ENCODE results near the gene OTUD7B.
"Not testable (repeated sequence)": the region's sequence is repeated elsewhere in the genome, so short reads cannot be mapped to it uniquely, and the experiment has no call there.

OTUD7B gene

GRCh38 chr1:149942885-149943284 is 67.6 kb downstream of the OTUD7B start:
- no peak for DNase-seq

- DNase-seq: no peak
Measured at GRCh38 chr1:149942207-149942606, 68.3 kb downstream of the OTUD7B start.

GRCh38 chr1:149940427-149940826 is 70.1 kb downstream of the OTUD7B start:
- no peak for DNase-seq

- DNase-seq: not testable (repeated sequence)
Measured at GRCh38 chr1:149938668-149939003, 71.9 kb downstream of the OTUD7B start.

- no peak for DNase-seq
Measured at GRCh38 chr1:149937759-149938158, 72.8 kb downstream of the OTUD7B start.

GRCh38 chr1:149936992-149937705 is 73.4 kb downstream of the OTUD7B start:
- no peak for DNase-seq

- DNase-seq: no peak
Measured at GRCh38 chr1:149936170-149936991, 74.1 kb downstream of the OTUD7B start, which contains the start of gene MTMR11. MTMR11 (minus strand) TSS chr1:149936879; CDS start chr1:149936647, 232 bp downstream.

- DNase-seq: no peak
Measured at GRCh38 chr1:149934356-149934755, 76.2 kb downstream of the OTUD7B start.

GRCh38 chr1:149933208-149933607 is 77.3 kb downstream of the OTUD7B start:
- DNase-seq: no peak

- no peak for DNase-seq
Measured at GRCh38 chr1:149932474-149932873, 78.1 kb downstream of the OTUD7B start.

- no peak for DNase-seq
Measured at GRCh38 chr1:149931212-149931790, 79.2 kb downstream of the OTUD7B start.

GRCh38 chr1:149929856-149930255 is 80.7 kb downstream of the OTUD7B start:
- DNase-seq: no peak

GRCh38 chr1:149928401-149928724 is 82.2 kb downstream of the OTUD7B start:
- DNase-seq: no peak

- DNase-seq: peak; percentile 93
Measured at GRCh38 chr1:149927563-149928400, 82.7 kb downstream of the OTUD7B start, which contains the start of gene SF3B4. SF3B4 (minus strand) TSS chr1:149927803; CDS start chr1:149927759, 44 bp downstream.

GRCh38 chr1:149927056-149927562 is 83.4 kb downstream of the OTUD7B start:
- DNase-seq: no peak

- DNase-seq: no peak
Measured at GRCh38 chr1:149926296-149926695, 84.2 kb downstream of the OTUD7B start.

- no peak for DNase-seq
Measured at GRCh38 chr1:149925751-149926150, 84.8 kb downstream of the OTUD7B start.

GRCh38 chr1:149925345-149925744 is 85.2 kb downstream of the OTUD7B start:
- no peak for DNase-seq

GRCh38 chr1:149923626-149924025 is 86.9 kb downstream of the OTUD7B start:
- DNase-seq: no peak

- peak; percentile 27 for DNase-seq
Measured at GRCh38 chr1:149917571-149918144, 92.9 kb downstream of the OTUD7B start, which contains the start of gene SV2A. SV2A (minus strand) TSS chr1:149917844; CDS start chr1:149913840, 4,004 bp downstream.

- DNase-seq: no peak
Measured at GRCh38 chr1:149916898-149917252, 93.7 kb downstream of the OTUD7B start.

Measured in effector CD4-positive, alpha-beta T cell (primary cell).